Measurements from ENCODE around the gene GALNTL6.

Gene GALNTL6

DNA sequence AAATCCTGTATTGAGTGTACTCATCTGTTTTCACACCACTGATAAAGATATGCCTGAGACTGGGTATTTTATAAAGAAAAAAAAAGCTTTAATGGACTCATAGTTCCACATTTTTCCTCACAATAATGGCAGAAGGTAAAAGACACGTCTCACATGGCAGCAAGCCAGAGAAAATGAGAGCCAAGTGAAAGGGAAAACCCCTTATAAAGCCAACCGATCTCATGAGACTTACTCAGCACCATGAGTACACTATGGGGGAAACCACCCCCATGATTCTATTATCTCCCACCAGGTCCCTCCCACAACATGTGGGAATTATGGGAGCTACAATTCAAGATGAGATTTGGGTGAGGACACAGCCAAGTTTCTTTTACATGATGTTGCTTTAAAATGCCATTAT, 171.9 kb downstream of the GALNTL6 start:
- TF ChIP-seq, protein P1, sequence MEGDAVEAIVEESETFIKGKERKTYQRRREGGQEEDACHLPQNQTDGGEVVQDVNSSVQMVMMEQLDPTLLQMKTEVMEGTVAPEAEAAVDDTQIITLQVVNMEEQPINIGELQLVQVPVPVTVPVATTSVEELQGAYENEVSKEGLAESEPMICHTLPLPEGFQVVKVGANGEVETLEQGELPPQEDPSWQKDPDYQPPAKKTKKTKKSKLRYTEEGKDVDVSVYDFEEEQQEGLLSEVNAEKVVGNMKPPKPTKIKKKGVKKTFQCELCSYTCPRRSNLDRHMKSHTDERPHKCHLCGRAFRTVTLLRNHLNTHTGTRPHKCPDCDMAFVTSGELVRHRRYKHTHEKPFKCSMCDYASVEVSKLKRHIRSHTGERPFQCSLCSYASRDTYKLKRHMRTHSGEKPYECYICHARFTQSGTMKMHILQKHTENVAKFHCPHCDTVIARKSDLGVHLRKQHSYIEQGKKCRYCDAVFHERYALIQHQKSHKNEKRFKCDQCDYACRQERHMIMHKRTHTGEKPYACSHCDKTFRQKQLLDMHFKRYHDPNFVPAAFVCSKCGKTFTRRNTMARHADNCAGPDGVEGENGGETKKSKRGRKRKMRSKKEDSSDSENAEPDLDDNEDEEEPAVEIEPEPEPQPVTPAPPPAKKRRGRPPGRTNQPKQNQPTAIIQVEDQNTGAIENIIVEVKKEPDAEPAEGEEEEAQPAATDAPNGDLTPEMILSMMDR (IDR thresholded peaks at IDR 0.05; ENCODE audit: insufficient read depth, low read length, poor library complexity, severe bottlenecking) = no peak
- TF ChIP-seq EZH2phosphoT487 (conservative IDR thresholded peaks at IDR 0.05; ENCODE audit: low read length) = no peak
- no peaks in the 10 kb centered on the region for H3K9me2 ChIP-seq (replicated peaks; ENCODE audit: insufficient read depth, low read length)
- no peak overlapping the region for H3K4me3 ChIP-seq (ENCODE audit: insufficient read depth, low read length, poor library complexity, severe bottlenecking)
- no peaks in the 10 kb centered on the region for H3K36me3 ChIP-seq (ENCODE audit: low read length)
- no peak overlapping the region for H3K9ac ChIP-seq (ENCODE audit: low read length)
- H3K9me3 ChIP-seq (ENCODE audit: insufficient read depth, low read length) = no peaks in the 10 kb centered on the region
- H3K27me3 ChIP-seq (ENCODE audit: low read length) = no peaks in the 10 kb centered on the region
- no peaks in the 10 kb centered on the region for H4K20me1 ChIP-seq (ENCODE audit: low read depth, low read length)
- H3K27ac ChIP-seq (ENCODE audit: low read depth, low read length) = no peak overlapping the region
- H3K79me2 ChIP-seq (ENCODE audit: insufficient read depth, low read length) = no peaks in the 10 kb centered on the region
- no peaks in the 10 kb centered on the region for H3F3A ChIP-seq (ENCODE audit: insufficient read depth)
- no peak overlapping the region for H2AFZ ChIP-seq (ENCODE audit: low read depth, low read length, severe bottlenecking)
- H3K4me2 ChIP-seq (ENCODE audit: low read depth, low read length, poor library complexity, severe bottlenecking) = no peak overlapping the region

DNA sequence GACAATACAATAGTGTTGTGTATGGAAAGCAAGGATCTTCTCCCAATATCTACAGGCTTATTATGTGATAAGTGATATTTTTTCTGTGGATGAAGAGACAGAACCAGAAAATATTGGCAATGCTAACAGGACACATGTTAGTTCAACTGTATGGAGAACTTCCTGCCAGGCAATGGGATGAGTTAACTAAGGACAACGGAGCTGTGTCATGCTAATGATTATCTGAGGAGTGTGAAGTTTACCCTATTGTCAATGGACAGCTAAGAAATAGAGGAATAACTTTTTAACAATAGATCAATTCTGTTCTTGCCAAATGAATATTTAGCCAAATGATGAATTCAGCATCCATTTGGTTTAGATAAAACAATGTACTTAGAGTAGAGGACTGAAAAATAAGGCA, 180.0 kb downstream of the GALNTL6 start:
- no peaks in the 10 kb centered on the region for H3K79me2 ChIP-seq (ENCODE audit: insufficient read depth, low read length)
- no peak overlapping the region for H3K9ac ChIP-seq (ENCODE audit: low read length)
- H3K4me2 ChIP-seq (ENCODE audit: low read depth, low read length, poor library complexity, severe bottlenecking) = no peak overlapping the region
- no peaks in the 10 kb centered on the region for H3F3A ChIP-seq (ENCODE audit: insufficient read depth)
- H4K20me1 ChIP-seq (ENCODE audit: low read depth, low read length) = no peaks in the 10 kb centered on the region
- no peak overlapping the region for H3K27ac ChIP-seq (ENCODE audit: low read depth, low read length)
- TF ChIP-seq EZH2phosphoT487 (conservative IDR thresholded peaks at IDR 0.05; ENCODE audit: low read length) = no peak
- TF ChIP-seq, protein P1 (IDR thresholded peaks at IDR 0.05; ENCODE audit: insufficient read depth, low read length, poor library complexity, severe bottlenecking) = no peak
- no peaks in the 10 kb centered on the region for H3K9me2 ChIP-seq (replicated peaks; ENCODE audit: insufficient read depth, low read length)
- H3K36me3 ChIP-seq (ENCODE audit: low read length) = no peaks in the 10 kb centered on the region
- no peaks in the 10 kb centered on the region for H3K27me3 ChIP-seq (ENCODE audit: low read length)
- H3K4me3 ChIP-seq (ENCODE audit: insufficient read depth, low read length, poor library complexity, severe bottlenecking) = no peak overlapping the region
- no peaks in the 10 kb centered on the region for H3K9me3 ChIP-seq (ENCODE audit: insufficient read depth, low read length)
- H2AFZ ChIP-seq (ENCODE audit: low read depth, low read length, severe bottlenecking) = no peak overlapping the region

DNA sequence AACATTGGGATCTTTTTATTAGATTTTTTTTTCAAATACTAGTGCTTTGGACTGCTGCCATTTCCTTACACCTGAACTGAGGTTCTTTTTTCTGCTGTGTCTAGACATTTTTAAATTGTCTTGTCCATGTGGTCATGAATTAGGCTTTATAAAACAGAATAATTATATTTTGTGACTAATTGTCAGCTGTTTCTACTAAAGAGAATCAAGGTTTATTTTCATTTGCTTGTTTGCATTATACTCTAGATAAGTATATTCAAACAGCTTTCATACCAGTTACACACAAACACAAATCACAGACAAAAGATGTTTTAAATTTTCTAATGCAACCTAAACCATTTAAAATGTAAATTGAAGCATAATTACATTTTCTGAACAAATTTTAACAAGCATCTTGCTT, 194.7 kb downstream of the GALNTL6 start:
- H3K4me2 ChIP-seq (ENCODE audit: low read depth, low read length, poor library complexity, severe bottlenecking) = no peak overlapping the region
- no peaks in the 10 kb centered on the region for H3K79me2 ChIP-seq (ENCODE audit: insufficient read depth, low read length)
- no peaks in the 10 kb centered on the region for H4K20me1 ChIP-seq (ENCODE audit: low read depth, low read length)
- no peaks in the 10 kb centered on the region for H3F3A ChIP-seq (ENCODE audit: insufficient read depth)
- no peaks in the 10 kb centered on the region for H3K36me3 ChIP-seq (ENCODE audit: low read length)
- no peak for TF ChIP-seq EZH2phosphoT487 (conservative IDR thresholded peaks at IDR 0.05; ENCODE audit: low read length)
- TF ChIP-seq, protein P1 (IDR thresholded peaks at IDR 0.05; ENCODE audit: insufficient read depth, low read length, poor library complexity, severe bottlenecking) = no peak
- no peaks in the 10 kb centered on the region for H3K27me3 ChIP-seq (ENCODE audit: low read length)
- no peaks in the 10 kb centered on the region for H3K9me3 ChIP-seq (ENCODE audit: insufficient read depth, low read length)
- H2AFZ ChIP-seq (ENCODE audit: low read depth, low read length, severe bottlenecking) = no peak overlapping the region
- no peak overlapping the region for H3K9ac ChIP-seq (ENCODE audit: low read length)
- H3K9me2 ChIP-seq (replicated peaks; ENCODE audit: insufficient read depth, low read length) = no peaks in the 10 kb centered on the region
- no peak overlapping the region for H3K4me3 ChIP-seq (ENCODE audit: insufficient read depth, low read length, poor library complexity, severe bottlenecking)
- H3K27ac ChIP-seq (ENCODE audit: low read depth, low read length) = no peak overlapping the region
